Measurements from ENCODE around the gene AIG1. TPM values are rescaled to one million over a fixed set of nuclear protein-coding genes. Genes with fewer than 3 reads are reported as not detected.

The AIG1 gene
- total RNA-seq, 4 donors from 2014 or later, result 18.1 to 47.3 (median 22.9) TPM

DNA sequence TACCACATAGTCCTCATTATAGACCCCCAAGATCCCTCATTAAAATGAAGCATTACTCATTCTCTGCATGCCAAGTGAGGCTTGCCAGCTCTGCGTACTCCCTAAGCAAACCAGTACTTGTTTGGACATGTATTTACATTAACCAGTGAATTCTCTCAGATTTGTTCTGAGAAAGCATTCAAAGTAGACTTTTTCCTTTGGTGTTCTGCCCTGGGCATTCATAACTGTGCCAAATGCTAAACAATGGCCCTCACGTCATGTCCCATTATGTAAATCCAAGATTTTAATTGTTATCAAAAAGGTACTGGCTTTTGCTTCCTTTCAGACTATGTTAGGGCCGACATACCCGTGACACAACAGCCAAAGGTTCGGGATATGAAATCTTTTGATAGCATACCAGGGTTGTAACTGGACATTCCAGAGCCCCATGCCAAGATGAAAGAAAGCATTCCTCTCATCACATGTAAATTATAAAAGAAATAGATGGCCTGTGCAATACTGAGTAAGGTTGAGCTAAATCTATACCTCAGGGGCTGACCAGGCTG, 225.6 kb downstream of the AIG1 start:
- peak; percentile 69 for ATAC-seq (ENCODE audit: low FRiP score)
- TF ChIP-seq, protein P1, sequence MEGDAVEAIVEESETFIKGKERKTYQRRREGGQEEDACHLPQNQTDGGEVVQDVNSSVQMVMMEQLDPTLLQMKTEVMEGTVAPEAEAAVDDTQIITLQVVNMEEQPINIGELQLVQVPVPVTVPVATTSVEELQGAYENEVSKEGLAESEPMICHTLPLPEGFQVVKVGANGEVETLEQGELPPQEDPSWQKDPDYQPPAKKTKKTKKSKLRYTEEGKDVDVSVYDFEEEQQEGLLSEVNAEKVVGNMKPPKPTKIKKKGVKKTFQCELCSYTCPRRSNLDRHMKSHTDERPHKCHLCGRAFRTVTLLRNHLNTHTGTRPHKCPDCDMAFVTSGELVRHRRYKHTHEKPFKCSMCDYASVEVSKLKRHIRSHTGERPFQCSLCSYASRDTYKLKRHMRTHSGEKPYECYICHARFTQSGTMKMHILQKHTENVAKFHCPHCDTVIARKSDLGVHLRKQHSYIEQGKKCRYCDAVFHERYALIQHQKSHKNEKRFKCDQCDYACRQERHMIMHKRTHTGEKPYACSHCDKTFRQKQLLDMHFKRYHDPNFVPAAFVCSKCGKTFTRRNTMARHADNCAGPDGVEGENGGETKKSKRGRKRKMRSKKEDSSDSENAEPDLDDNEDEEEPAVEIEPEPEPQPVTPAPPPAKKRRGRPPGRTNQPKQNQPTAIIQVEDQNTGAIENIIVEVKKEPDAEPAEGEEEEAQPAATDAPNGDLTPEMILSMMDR (IDR thresholded peaks at IDR 0.05), result no peak
- no peak for DNase-seq (ENCODE audit: low spot score)

DNA sequence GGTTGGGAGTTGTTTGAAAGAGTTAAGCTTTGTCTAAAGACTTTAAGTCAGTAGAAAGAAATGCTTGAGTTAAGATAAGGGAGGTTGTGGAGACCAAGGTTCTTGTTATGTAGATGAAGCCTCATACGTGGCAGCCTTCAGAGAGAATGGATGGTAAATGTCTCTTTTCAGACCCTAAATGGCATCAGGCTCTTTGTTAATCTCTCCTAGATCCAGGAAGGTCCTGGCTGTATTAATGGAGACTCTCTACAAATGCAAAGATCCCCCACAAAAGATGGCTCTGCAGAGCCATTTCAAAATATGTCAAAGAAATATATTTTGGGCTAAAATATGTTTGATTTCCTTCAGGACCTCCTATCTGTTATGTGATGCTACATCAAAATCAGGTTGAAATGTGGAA, 228.2 kb downstream of the AIG1 start:
- no peak for ATAC-seq (ENCODE audit: low FRiP score)
- DNase-seq (ENCODE audit: low spot score), result no peak
- TF ChIP-seq, protein P1 (IDR thresholded peaks at IDR 0.05), result no peak

DNA sequence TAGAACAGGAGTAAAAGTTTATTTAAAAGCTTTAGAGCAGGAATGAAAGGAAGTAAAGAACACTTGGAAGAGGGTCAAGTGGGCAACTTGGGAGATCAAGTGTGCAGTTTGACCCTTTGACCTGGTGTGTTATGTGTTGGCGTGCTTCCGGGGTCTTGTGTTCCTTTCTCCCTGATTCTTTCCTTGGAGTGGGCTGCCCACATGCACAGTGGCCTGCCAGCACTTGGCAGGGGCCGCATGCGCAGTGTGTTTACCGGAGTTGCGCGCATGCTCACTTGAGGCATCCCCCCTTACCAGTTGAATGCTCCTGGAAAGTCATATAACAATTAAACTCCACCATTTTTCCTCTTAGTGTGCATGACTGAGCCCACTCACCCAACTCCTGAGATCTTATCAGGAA, 229.5 kb downstream of the AIG1 start:
- no peak for ATAC-seq (ENCODE audit: low FRiP score)
- DNase-seq (ENCODE audit: low spot score), result no peak

GRCh38 chr6:143293523-143293922, 232.8 kb downstream of the AIG1 start:
- no peak for ATAC-seq (ENCODE audit: low FRiP score)
- DNase-seq (ENCODE audit: low spot score), result no peak
- TF ChIP-seq, protein P1 (IDR thresholded peaks at IDR 0.05), result no peak

More for the DNA sequence above, 229.5 kb downstream of the AIG1 start:
- TF ChIP-seq, protein P1 (IDR thresholded peaks at IDR 0.05), result no peak

DNA sequence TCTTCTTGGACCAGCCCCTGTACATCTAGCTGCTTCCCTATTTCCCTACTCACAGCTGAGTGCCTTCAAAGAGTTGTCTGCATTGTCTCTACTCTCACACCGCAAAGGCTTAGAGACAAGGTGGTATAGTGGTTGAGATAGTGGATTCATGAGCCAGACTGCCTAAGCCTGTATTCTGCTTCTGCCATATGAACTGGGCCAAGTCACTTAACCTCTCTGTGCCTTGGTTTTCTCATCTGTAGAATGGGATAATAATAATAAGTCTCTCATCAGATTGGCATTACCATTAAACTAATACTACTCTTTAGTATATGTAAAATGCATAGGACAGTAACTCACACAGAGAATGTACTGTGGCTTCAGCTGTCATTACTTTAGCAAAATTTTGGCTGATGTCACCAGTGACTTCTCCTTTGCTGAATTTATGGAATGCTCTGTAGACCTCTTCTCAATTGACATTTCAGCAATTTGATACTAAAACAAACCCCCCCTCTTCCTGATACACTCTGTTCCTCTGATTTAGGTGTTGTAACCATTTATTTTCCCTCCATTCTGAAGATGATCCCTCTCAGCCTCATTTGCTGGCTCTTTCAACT, 233.7 kb downstream of the AIG1 start:
- DNase-seq (ENCODE audit: low spot score) (no peak), ATAC-seq (ENCODE audit: low FRiP score) (no peak)
- TF ChIP-seq, protein P1 (IDR thresholded peaks at IDR 0.05), result no peak

DNA sequence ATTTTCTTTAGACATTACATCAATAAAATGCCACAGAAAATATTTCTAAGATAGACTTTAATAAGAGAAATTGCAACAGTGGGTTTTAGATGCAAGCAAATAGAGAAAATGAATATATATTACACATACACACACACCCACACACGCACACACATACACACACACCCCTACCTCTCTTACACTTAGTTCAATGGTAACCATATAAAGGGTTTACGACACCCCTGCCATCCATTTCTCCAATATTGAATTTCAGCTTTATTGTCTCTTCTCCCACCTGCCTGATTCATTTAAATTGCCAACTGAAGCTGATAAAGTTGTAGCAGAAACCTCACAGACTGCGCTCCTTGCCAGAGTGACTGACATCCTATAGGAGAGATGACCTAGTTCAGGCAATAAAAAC, 235.2 kb downstream of the AIG1 start:
- TF ChIP-seq, protein P1 (IDR thresholded peaks at IDR 0.05), result no peak
- DNase-seq (ENCODE audit: low spot score) (no peak), ATAC-seq (ENCODE audit: low FRiP score) (no peak)

DNA sequence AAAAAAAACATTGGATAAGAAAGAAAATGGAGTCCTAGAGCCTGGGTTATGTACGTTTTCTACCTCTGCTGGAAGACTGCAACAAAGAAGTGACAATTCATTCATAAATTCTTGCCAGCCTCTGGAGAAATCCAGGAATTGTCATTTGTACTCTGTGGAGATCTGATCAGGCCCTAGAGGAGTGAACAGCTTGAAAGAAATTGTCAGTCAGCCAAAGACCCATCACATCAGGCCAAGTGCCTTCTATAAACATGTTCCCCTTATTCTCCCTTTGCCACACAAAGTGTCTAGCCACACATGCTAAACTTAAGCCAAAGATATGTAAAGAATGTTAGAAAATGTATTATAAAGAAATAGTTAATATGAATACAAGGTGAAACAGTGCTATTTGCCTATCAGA, 237.4 kb downstream of the AIG1 start:
- TF ChIP-seq, protein P1 (IDR thresholded peaks at IDR 0.05), result no peak
- ATAC-seq (ENCODE audit: low FRiP score), result no peak
- no peak for DNase-seq (ENCODE audit: low spot score)

Data from omental fat pad (tissue), 4 donors.